ENCODE data around the gene MLXIP. TPM values are rescaled to one million over a fixed set of nuclear protein-coding genes. Genes with fewer than 3 reads are reported as not detected.
"Not testable (repeated sequence)": the region's sequence is repeated elsewhere in the genome, so short reads cannot be mapped to it uniquely, and the experiment has no call there.

The MLXIP gene
- total RNA-seq, 4 donors from 2014 or later: 15.5 to 34.5 (median 19.8) TPM

DNA sequence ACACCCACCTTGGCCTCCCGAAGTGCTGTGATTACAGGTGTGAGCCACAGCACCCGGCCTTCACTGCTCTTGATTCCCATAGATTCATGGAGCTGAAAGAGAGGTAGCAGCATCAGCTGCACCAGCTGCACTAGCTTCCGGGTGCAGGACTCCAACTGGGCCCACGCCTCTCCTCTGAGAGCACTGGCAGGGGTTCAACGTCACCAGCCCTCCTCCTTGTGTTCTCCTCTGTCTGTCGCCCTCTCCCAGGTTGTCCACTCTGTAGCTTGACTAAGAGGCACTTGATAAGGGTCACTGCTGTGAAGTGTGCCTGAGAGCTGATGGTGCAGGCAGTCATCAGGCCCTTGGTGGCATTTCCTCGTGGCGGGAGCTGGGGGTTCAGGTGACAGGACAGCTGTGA is 28.3 kb downstream of the MLXIP start:
- TF ChIP-seq, protein P1, sequence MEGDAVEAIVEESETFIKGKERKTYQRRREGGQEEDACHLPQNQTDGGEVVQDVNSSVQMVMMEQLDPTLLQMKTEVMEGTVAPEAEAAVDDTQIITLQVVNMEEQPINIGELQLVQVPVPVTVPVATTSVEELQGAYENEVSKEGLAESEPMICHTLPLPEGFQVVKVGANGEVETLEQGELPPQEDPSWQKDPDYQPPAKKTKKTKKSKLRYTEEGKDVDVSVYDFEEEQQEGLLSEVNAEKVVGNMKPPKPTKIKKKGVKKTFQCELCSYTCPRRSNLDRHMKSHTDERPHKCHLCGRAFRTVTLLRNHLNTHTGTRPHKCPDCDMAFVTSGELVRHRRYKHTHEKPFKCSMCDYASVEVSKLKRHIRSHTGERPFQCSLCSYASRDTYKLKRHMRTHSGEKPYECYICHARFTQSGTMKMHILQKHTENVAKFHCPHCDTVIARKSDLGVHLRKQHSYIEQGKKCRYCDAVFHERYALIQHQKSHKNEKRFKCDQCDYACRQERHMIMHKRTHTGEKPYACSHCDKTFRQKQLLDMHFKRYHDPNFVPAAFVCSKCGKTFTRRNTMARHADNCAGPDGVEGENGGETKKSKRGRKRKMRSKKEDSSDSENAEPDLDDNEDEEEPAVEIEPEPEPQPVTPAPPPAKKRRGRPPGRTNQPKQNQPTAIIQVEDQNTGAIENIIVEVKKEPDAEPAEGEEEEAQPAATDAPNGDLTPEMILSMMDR (IDR thresholded peaks at IDR 0.05): no peak
- no peak for TF ChIP-seq POLR2A (IDR thresholded peaks at IDR 0.05)
- no peak for DNase-seq (ENCODE audit: low spot score in 2 of 2)
- H3K4me3 ChIP-seq (ENCODE audit: low read depth, poor library complexity, severe bottlenecking): no peak overlapping the region
- WGBS, 2 donors: 81 to 85% methylated on average over 8 of the region's 8 CpGs
- intact Hi-C loops (cut with DNase I; ENCODE audit: low total_unique reads): no loop called here

DNA sequence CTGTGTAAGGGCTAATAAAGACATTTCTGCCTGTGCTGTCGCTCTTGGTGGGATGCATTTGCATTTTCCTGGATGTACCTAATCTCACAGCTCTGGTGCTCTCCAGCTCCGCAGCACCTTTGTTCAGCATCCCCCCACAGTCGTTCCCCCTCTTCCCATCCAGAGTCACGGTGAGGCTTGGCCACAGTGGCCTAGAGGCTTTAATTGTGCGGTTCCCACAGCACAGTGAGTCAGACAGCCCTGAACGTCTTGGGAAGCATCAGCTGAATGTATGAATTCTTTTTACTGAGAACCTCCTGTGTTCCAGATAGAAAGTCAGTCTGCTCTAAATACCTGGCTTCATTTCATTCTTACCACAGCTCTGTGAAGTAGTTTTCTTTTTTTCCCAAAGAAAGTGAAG is 28.7 kb downstream of the MLXIP start:
- TF ChIP-seq, protein P1 (IDR thresholded peaks at IDR 0.05): no peak
- no peak for DNase-seq (ENCODE audit: low spot score in 2 of 2)
- no peak overlapping the region for H3K4me3 ChIP-seq (ENCODE audit: low read depth, poor library complexity, severe bottlenecking)
- 66 to 71% methylated on average over 6 of the region's 6 CpGs for WGBS, 2 donors
- intact Hi-C loops (cut with DNase I; ENCODE audit: low total_unique reads): no loop called here

DNA sequence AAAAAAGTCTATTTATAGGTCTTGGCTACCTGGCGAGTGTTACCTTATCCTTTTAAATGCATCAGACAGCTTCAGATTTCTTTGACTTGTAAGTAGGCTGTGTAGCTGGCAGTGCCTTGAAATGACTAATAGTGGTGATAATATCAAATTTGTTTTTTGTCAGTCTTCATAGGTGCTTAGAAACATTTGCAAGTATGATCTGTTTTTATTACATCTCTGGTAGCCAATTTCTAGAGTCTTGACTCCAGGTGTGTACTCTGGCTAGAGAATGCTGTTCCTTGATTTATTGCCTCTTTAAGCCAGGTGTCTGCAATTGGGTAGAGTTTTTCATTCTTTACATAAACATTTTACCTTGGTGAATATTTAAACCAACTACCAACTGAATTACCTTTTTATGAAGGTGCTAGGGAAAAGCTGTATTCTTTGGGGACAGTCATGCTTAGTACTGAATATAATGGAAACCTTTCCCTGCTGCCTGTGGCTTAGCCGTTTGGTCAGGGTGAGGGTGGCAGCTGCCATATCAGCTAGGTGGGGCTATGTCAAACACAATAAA is 32.6 kb downstream of the MLXIP start:
- intact Hi-C loops (cut with DNase I; ENCODE audit: low total_unique reads): no loop called here
- TF ChIP-seq POLR2A (IDR thresholded peaks at IDR 0.05): no peak
- TF ChIP-seq, protein P1 (IDR thresholded peaks at IDR 0.05): no peak
- DNase-seq (ENCODE audit: low spot score in 2 of 2): no peak
- 35 to 40% methylated on average over 2 of the region's 2 CpGs for WGBS, 2 donors
- H3K4me3 ChIP-seq (ENCODE audit: low read depth, poor library complexity, severe bottlenecking): no peak overlapping the region

DNA sequence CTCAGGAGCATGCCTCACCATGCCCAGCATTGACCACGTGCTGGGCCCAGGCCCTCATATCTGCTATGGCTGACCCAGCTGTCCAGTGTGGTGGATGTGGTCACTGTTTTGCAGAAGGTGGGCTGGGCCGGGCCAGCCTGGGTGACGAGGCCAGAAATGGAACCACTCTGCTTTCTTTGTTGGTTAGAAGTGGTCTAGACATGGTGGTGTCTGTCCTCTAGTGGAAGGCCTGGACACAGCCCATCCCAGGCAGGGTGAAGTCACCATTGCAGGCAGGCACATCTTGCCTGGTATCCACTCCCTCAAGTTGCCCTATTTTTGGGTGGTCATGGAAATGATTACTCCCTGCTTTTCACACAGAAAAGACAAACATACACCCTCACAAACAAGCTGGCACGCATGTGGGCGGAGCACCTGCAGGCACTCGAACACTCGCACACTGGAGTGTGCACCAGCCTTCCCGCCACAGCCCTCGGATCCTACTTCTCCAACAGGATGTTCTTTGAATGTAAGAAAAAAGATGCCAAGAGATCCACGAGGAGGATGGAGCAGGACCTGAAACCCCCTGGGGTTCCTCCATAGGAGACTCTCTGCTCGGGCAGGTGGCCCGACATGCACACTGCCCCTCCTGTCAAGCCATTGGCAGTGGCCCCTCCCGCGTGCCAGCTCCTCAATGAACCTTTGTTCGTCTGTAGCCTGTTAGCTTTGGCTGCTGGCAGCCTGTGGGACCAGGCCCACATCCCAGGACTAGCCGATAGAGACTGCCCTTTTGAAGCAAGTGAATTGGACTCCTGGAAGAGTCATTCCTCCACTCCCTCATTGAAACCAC is 38.4 kb downstream of the MLXIP start:
- 63 to 73% methylated on average over 15 to 16 of the region's 16 CpGs for WGBS, 2 donors
- H3K4me3 ChIP-seq (ENCODE audit: low read depth, poor library complexity, severe bottlenecking): no peak overlapping the region
- DNase-seq (ENCODE audit: low spot score in 2 of 2): no peak
- intact Hi-C loops (cut with DNase I; ENCODE audit: low total_unique reads): no loop called here
- no peak for TF ChIP-seq POLR2A (IDR thresholded peaks at IDR 0.05)
- TF ChIP-seq, protein P1 (IDR thresholded peaks at IDR 0.05): no peak

DNA sequence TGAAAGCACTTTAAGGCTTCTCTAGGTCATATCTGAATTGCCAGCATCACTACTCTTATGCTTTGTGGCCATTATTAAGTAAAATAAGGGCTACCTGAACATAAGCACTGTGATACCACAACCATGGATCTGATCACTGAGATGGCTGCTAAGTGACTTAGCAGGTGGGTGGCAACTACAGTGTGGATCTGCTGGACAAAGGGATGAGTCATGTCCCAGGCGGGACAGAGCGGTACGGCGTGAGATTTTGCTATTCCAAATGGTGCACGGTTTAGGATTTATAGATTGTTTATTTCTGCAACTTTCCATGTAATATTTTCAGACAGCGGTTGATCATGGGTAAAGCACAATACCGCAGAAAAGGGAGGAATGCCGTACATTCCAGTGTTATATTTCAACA is 39.4 kb downstream of the MLXIP start:
- no peak for TF ChIP-seq POLR2A (IDR thresholded peaks at IDR 0.05)
- TF ChIP-seq, protein P1 (IDR thresholded peaks at IDR 0.05): no peak
- H3K4me3 ChIP-seq (ENCODE audit: low read depth, poor library complexity, severe bottlenecking): no peak overlapping the region
- WGBS, 2 donors: 89 to 90% methylated on average over 8 of the region's 8 CpGs
- DNase-seq (ENCODE audit: low spot score in 2 of 2): no peak
- intact Hi-C loops (cut with DNase I; ENCODE audit: low total_unique reads): no loop called here

DNA sequence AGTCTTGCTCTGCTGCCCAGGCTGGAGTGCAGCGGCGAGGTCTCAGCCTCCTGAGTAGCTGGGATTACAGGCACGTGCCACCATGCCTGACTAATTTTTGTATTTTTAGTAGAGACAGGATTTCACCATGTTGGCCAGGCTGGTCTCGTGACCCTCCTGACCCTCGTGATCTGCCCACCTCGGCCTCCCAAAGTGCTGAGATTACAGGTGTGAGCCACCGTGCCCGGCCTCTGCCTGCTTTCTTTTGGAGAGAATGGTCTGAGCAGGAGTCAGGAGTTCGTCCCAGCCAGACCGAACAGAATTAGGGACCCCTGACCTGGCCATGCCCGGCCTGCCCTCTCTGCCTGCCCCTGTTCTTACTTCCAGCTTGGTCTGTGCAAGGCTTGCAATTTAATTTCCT is 42.8 kb downstream of the MLXIP start:
- 71 to 79% methylated on average over 7 to 11 of the region's 11 CpGs for WGBS, 2 donors
- H3K4me3 ChIP-seq (ENCODE audit: low read depth, poor library complexity, severe bottlenecking); DNase-seq (ENCODE audit: low spot score in 2 of 2): not testable (repeated sequence)
- intact Hi-C loops (cut with DNase I; ENCODE audit: low total_unique reads): loop anchor here (10.0 kb wide), 1 partner anchor 187 kb away; no protein-coding TSS in a partner anchor
